ENCODE results near the gene POLE. TPM values are rescaled to one million over a fixed set of nuclear protein-coding genes. Genes with fewer than 3 reads are reported as not detected.

Gene POLE
- total and polyA plus RNA-seq, 8 donors, result 7.2 to 45.7 (median 16.0) TPM

GRCh38 chr12:132642846-132643835 lies 44.0 kb downstream of the POLE start:
- H3K4me3 ChIP-seq, result no peak overlapping the region
- no peak overlapping the region for H3K27ac ChIP-seq
- TF ChIP-seq CTCF (IDR thresholded peaks at IDR 0.05), result no peak
- no peaks in the 10 kb centered on the region for H3K4me1 ChIP-seq
- no peaks in the 10 kb centered on the region for H3K27me3 ChIP-seq
- ATAC-seq (no peak), FAIRE-seq (no peak), DNase-seq (no peak)
- H3K36me3 ChIP-seq, result no peaks in the 10 kb centered on the region
- H3K9me3 ChIP-seq, result no peaks in the 10 kb centered on the region
- 95% methylated on average over 30 of the region's 30 CpGs for WGBS, 2 donors
- intact Hi-C loops (cut with DNase I), result no loop called here

GRCh38 chr12:132641811-132642650 lies 45.1 kb downstream of the POLE start:
- H3K27me3 ChIP-seq, result no peaks in the 10 kb centered on the region
- no peak overlapping the region for H3K27ac ChIP-seq
- H3K4me1 ChIP-seq, result no peaks in the 10 kb centered on the region
- no peak for TF ChIP-seq CTCF (IDR thresholded peaks at IDR 0.05)
- intact Hi-C loops (cut with DNase I), result no loop called here
- no peaks in the 10 kb centered on the region for H3K9me3 ChIP-seq
- no peak for ATAC-seq
- H3K4me3 ChIP-seq, result no peak overlapping the region
- 95 to 96% methylated on average over 28 of the region's 28 CpGs for WGBS, 2 donors
- H3K36me3 ChIP-seq, result peaks cover 0 to 9% (median 0%) of the 10 kb centered on the region in 3 donors
- DNase-seq, result no peak
- FAIRE-seq, result no peak

- Histone ChIP-seq H3K27ac (no peak overlapping the region), H3K27me3 (no peaks in the 10 kb centered on the region), H3K36me3 (peaks cover 0 to 9% (median 0%) of the 10 kb centered on the region in 3 donors), H3K9me3 (no peaks in the 10 kb centered on the region), H3K4me3 (no peak overlapping the region), H3K4me1 (no peaks in the 10 kb centered on the region)
- no peak for DNase-seq
- ATAC-seq, result no peak
- TF ChIP-seq CTCF (IDR thresholded peaks at IDR 0.05), result no peak
- FAIRE-seq, result no peak
- intact Hi-C loops (cut with DNase I), result no loop called here
- WGBS, 2 donors, result 85 to 94% methylated on average over 10 of the region's 10 CpGs
Observed at GRCh38 chr12:132640936-132641335, 46.2 kb downstream of the POLE start.

GRCh38 chr12:132639956-132640520 lies 47.1 kb downstream of the POLE start:
- no peak overlapping the region for H3K4me3 ChIP-seq
- H3K36me3 ChIP-seq, result peaks cover 0 to 15% (median 0%) of the 10 kb centered on the region in 3 donors
- TF ChIP-seq CTCF (IDR thresholded peaks at IDR 0.05), result no peak
- no peaks in the 10 kb centered on the region for H3K27me3 ChIP-seq
- H3K4me1 ChIP-seq, result no peaks in the 10 kb centered on the region
- DNase-seq, result no peak
- 92 to 95% methylated on average over 12 of the region's 12 CpGs for WGBS, 2 donors
- no peak overlapping the region for H3K27ac ChIP-seq
- no peaks in the 10 kb centered on the region for H3K9me3 ChIP-seq
- FAIRE-seq, result no peak
- ATAC-seq, result no peak
- intact Hi-C loops (cut with DNase I), result no loop called here
